K562 (cell line): ENCODE results near the gene NUAK2. TPM values are rescaled to one million over a fixed set of nuclear protein-coding genes. Genes with fewer than 3 reads are reported as not detected.

Source experiments
- ATAC-seq: fragments of 200-7000 bp; cut with Tn5 transposase; 3 replicates; pipeline ENCODE4 v1.9.1; 2020; ENCODE audit warnings: moderate library complexity
- BruUV-seq: library from RNA; stranded (reverse); fragments of 400-500 nt; replicated peaks from 2 replicates; lab custom pipeline; 2021; lab: Mats Ljungman, UMichigan
- CTCF ChIA-PET: fragments of 300-600 bp; formaldehyde crosslinking; extraction: SDS; loops from one replicate; lab custom pipeline; 2021; ENCODE audit warnings: low intra/inter-chr PET ratio; lab: Yijun Ruan, JAX
- POLR2A ChIA-PET: fragments of 300-600, 350-650 bp; sonication (Branson Sonifier 250); formaldehyde crosslinking; extraction: SDS; loops from one replicate; lab custom pipeline; 2021; ENCODE audit warnings: antibody characterized with exemption, inconsistent platforms; lab: Yijun Ruan, JAX
- DNase-seq, 4 experiments: peaks; one replicate each; pipeline versions ENCODE4 v3.0.0 to v3.0.0-alpha.2; 2011 to 2018; ENCODE audit warnings: low spot score in 3 of 4, mixed read lengths in 3 of 4; ENCODE audit errors: extremely low read depth in 1 of 4
- FAIRE-seq: peaks from 2 replicates; lab custom pipeline; 2011; peaks lifted over from hg19 to GRCh38; lab: Jason Lieb, UNC
- H2AFZ ChIP-seq: 2 replicates; pipeline ENCODE4 v1.6.0; 2011; ENCODE audit warnings: low read depth, low read length, control low read depth, inconsistent platforms
- H3K27ac ChIP-seq: fragments of 200-600 bp; 3 replicates; pipeline ENCODE4 v1.8.0; 2011; ENCODE audit warnings: low read depth, mild to moderate bottlenecking, control low read depth, inconsistent platforms, low read length, moderate library complexity, mixed read lengths; ENCODE audit errors: extremely low read depth
- H3K27me3 ChIP-seq, 2 experiments: fragments of 300-600 bp in 1 of 2; 2 replicates in 1 of 2; 3 replicates in 1 of 2; pipeline versions ENCODE4 v1.6.0 to v1.8.0; 2011; ENCODE audit warnings: inconsistent platforms in 2 of 2, low read length in 2 of 2, mild to moderate bottlenecking in 1 of 2, mixed read lengths in 1 of 2, moderate library complexity in 1 of 2; ENCODE audit not compliant: control insufficient read depth in 2 of 2, insufficient read depth in 2 of 2
- H3K36me3 ChIP-seq: fragments of 300-600 bp; 3 replicates; pipeline ENCODE4 v1.8.0; 2011; ENCODE audit warnings: mild to moderate bottlenecking, low read length, inconsistent platforms; ENCODE audit not compliant: control insufficient read depth, insufficient read depth
- H3K4me1 ChIP-seq, 2 experiments: fragments of 200-600 bp in 1 of 2; replicated peaks in 1 of 2; 2 replicates in 1 of 2; 3 replicates in 1 of 2; pipeline versions ENCODE4 v1.5.1 to v1.8.0; 2011; ENCODE audit warnings: inconsistent platforms in 2 of 2, low read length in 2 of 2, mild to moderate bottlenecking in 1 of 2, mixed read lengths in 1 of 2, moderate library complexity in 1 of 2; ENCODE audit not compliant: control insufficient read depth in 2 of 2, insufficient read depth in 2 of 2
- H3K4me2 ChIP-seq: 2 replicates; pipeline ENCODE4 v1.6.1; 2011; ENCODE audit warnings: low read length, control low read depth, inconsistent platforms, mixed read lengths; ENCODE audit not compliant: insufficient read depth
- H3K4me3 ChIP-seq: fragments of 200-600 bp; sonication (generic), shearing (Covaris generic); 2 replicates; pipeline ENCODE4 v1.5.1; 2016; ENCODE audit warnings: control low read depth, inconsistent platforms
- H3K79me2 ChIP-seq: fragments of 200-600 bp; 3 replicates; pipeline ENCODE4 v1.8.0; 2011; ENCODE audit warnings: low read length, inconsistent platforms; ENCODE audit not compliant: control insufficient read depth, insufficient read depth
- H3K9ac ChIP-seq, 2 experiments: 2 replicates each; pipeline versions ENCODE4 v1.6.0 to v1.6.1; 2011; ENCODE audit warnings: low read depth in 2 of 2, low read length in 2 of 2, control low read depth in 1 of 2, inconsistent platforms in 1 of 2, mild to moderate bottlenecking in 1 of 2, mixed read lengths in 1 of 2; ENCODE audit not compliant: insufficient read depth in 1 of 2
- H3K9me1 ChIP-seq: one replicate; pipeline ENCODE4 v1.6.0; 2011; ENCODE audit warnings: inconsistent platforms, mild to moderate bottlenecking, low read length, moderate library complexity; ENCODE audit not compliant: control insufficient read depth, insufficient read depth
- H3K9me3 ChIP-seq: replicated peaks from 2 replicates; pipeline ENCODE4 v1.5.1; 2011; ENCODE audit warnings: low read depth, low read length, inconsistent platforms; ENCODE audit not compliant: control insufficient read depth, insufficient read depth
- H4K20me1 ChIP-seq: replicated peaks from 2 replicates; pipeline ENCODE4 v1.6.1; 2011; ENCODE audit warnings: low read length, inconsistent platforms, mixed read lengths; ENCODE audit not compliant: control insufficient read depth, insufficient read depth
- CTCF ChIP-seq, 3 experiments: IDR thresholded peaks in 2 of 3; conservative IDR thresholded peaks in 1 of 3; 2 replicates each; pipeline ENCODE4 v1.5.1; 2011 to 2012; ENCODE audit warnings: low read length in 3 of 3, mild to moderate bottlenecking in 3 of 3, control low read depth in 2 of 3, improper control_type of control experiment in 1 of 3, inconsistent platforms in 1 of 3, low read depth in 1 of 3, mixed read lengths in 1 of 3, moderate library complexity in 1 of 3; ENCODE audit not compliant: insufficient read depth in 2 of 3
- ETV6 ChIP-seq, 3 experiments: fragments of 150-350 bp in 1 of 3; sonication (generic) in 1 of 3; formaldehyde crosslinking in 1 of 3; IDR thresholded peaks; 2 replicates each; pipeline versions ENCODE4 v1.6.1 to v1.8.0; 2014 to 2022; ENCODE audit warnings: borderline replicate concordance in 2 of 3, low read depth in 2 of 3, antibody characterized with exemption in 1 of 3, low read length in 1 of 3, mild to moderate bottlenecking in 1 of 3, missing genetic modification reagents in 1 of 3
- RAD21 ChIP-seq, 2 experiments: fragments of 250-450 bp in 1 of 2; fragments of 450-650 bp in 1 of 2; sonication (Bioruptor Pico) in 1 of 2; formaldehyde crosslinking in 1 of 2; IDR thresholded peaks in 1 of 2; conservative IDR thresholded peaks in 1 of 2; 2 replicates each; pipeline versions ENCODE4 v1.4.0 to v1.8.0; 2020 to 2022; ENCODE audit warnings: mild to moderate bottlenecking in 2 of 2, moderate library complexity in 1 of 2
- WGBS: fragments of 100-300 bp; shearing (Covaris generic); methylation state at CpG from one replicate; pipeline ENCODE4 v1.1.6; 2016; ENCODE audit warnings: low coverage, mixed read lengths; ENCODE audit not compliant: insufficient coverage; ENCODE audit errors: missing lambda C conversion rate; 5-methylcytosine and 5-hydroxymethylcytosine counted together
- in situ Hi-C: fragments of 300-500 bp; cut with MboI; formaldehyde crosslinking; loops from 4 replicates; pipeline ENCODE4 v1.15.0; 2018; ENCODE audit warnings: inconsistent platforms, mixed read lengths
- intact Hi-C: fragments of 100-400 bp; cut with micrococcal nuclease; formaldehyde crosslinking; loops from 2 replicates; pipeline ENCODE4 v1.14.2; 2022
- polyA plus RNA-seq, 8 experiments: library from polyadenylated mRNA; depleted of rRNA in 4 of 8; stranded (reverse) in 5 of 8; unstranded in 3 of 8; fragments of >200 nt; fragmentation: Nextera tagmentation in 2 of 8; fragmentation: Illumina TruSeq in 1 of 8; extraction: Ambion mirVana in 2 of 8; extraction: Trizol in 1 of 8; gene quantifications; 2 replicates each; pipeline versions ENCODE4 v1.2.1 to v1.2.3, GENCODE V29; 2011 to 2014; ENCODE audit warnings: inconsistent platforms in 1 of 8, missing spikeins in 1 of 8
- total RNA-seq, 7 experiments: library from RNA; depleted of rRNA in 6 of 7; stranded (reverse); fragments of >200 nt in 6 of 7; fragmentation: Illumina TruSeq in 2 of 7; extraction: Trizol in 2 of 7; gene quantifications; 2 replicates each; pipeline versions ENCODE4 v1.2.1 to v1.2.3, GENCODE V29; 2011 to 2021; ENCODE audit warnings: low replicate concordance in 1 of 7

The NUAK2 gene
- total and polyA plus RNA-seq, 9 of the 15 experiments (the other 6 are each of a cell fraction or from before 2014, with no cell fraction given): 0.04 to 0.44 (median 0.14) TPM

- H3K9me3 ChIP-seq: no peaks in the 10 kb centered on the region
- ATAC-seq (no peak), DNase-seq (no peak), FAIRE-seq (no peak)
- H3K27ac ChIP-seq: no peak overlapping the region
- BruUV-seq: no TSS peak
- H3K36me3 ChIP-seq: no peaks in the 10 kb centered on the region
- H3K4me2 ChIP-seq: no peak overlapping the region
- 81% methylated on average over 8 of the region's 8 CpGs for WGBS
- intact Hi-C loops: no loop called here
- H3K9me1 ChIP-seq: no peaks in the 10 kb centered on the region
- ChIA-PET POLR2A (interaction anchor here (0.6 to 1.6 kb wide), 7 partner anchors 8 to 329 kb away, joined by 3 to 7 read pairs (median 4); partner anchors contain the start of gene NUAK2), CTCF (interaction anchor here (6.6 kb wide), 1 partner anchor 52 kb away, joined by 144 read pairs; the partner anchor contains the start of gene NUAK2)
- TF ChIP-seq CTCF (IDR thresholded peaks at IDR 0.05 in 2 of 3, conservative IDR thresholded peaks at IDR 0.05 in 1 of 3; ENCODE audit: insufficient read depth in 2 of 3, low read depth in 1 of 3, low read length in 3 of 3) (peak in 2 of 3 experiments; percentile 16 to 20; a peak in 2 of 6 replicates), ETV6 (IDR thresholded peaks at IDR 0.05; ENCODE audit: borderline replicate concordance in 1 of 2, low read depth in 2 of 2, low read length in 1 of 2) (no peak), ETV6 (CRISPR knock-in tag; IDR thresholded peaks at IDR 0.05; ENCODE audit: borderline replicate concordance) (no peak), RAD21 (CRISPR knock-in tag; conservative IDR thresholded peaks at IDR 0.05 in 1 of 2, IDR thresholded peaks at IDR 0.05 in 1 of 2) (0 out of 4 replicates have a peak, but pooled peaks of 1 of the 2 experiments have one; percentile 4)
- in situ Hi-C loops: no loop called here
- 0 out of 4 replicates have a peak overlapping the region, but pooled peaks of 1 of the 2 experiments have one; percentile 33 for H3K9ac ChIP-seq
- 0 out of 2 replicates have a peak overlapping the region, but pooled peaks have one; percentile 6 for H2AFZ ChIP-seq
- H4K20me1 ChIP-seq: no peaks in the 10 kb centered on the region
- no peaks in the 10 kb centered on the region for H3K79me2 ChIP-seq
- no peak overlapping the region for H3K4me3 ChIP-seq
- H3K27me3 ChIP-seq: peaks cover 0 to 5% of the 10 kb centered on the region in 2 experiments; a peak in 1 of 5 replicates
- peaks cover 26 to 42% of the 10 kb centered on the region in 2 experiments for H3K4me1 ChIP-seq
Observed at GRCh38 chr1:205271277-205271676, 50.3 kb downstream of the NUAK2 start.
